CD8-positive, alpha-beta memory T cell (primary cell): Measurements from ENCODE around the gene STUM. TPM values are rescaled to one million over a fixed set of nuclear protein-coding genes. Genes with fewer than 3 reads are reported as not detected.

ENCODE experiments used
- CTCF ChIA-PET: fragments of 350-600 bp; sonication (Branson Sonifier 250); formaldehyde crosslinking; loops from one replicate; lab custom pipeline; 2021; ENCODE audit warnings: antibody characterized with exemption; lab: Charles Lee
- POLR2A ChIA-PET: fragments of 350-600 bp; sonication (Branson Sonifier 250); formaldehyde crosslinking; loops from one replicate; lab custom pipeline; 2021; ENCODE audit warnings: antibody characterized with exemption; lab: Charles Lee
- DNase-seq, 5 donors: peaks; one replicate each; pipeline versions ENCODE4 v3.0.0 to v3.0.0-alpha.2; 2020 to 2022; ENCODE audit warnings: mixed read lengths in 1 of 5
- H3K27ac ChIP-seq: one replicate; pipeline ENCODE4 v1.7.0; 2013; ENCODE audit warnings: low read depth, mild to moderate bottlenecking, low read length, moderate library complexity
- H3K27me3 ChIP-seq: 2 replicates; pipeline ENCODE4 v1.7.0; 2013; ENCODE audit warnings: low read length, mild to moderate bottlenecking; ENCODE audit not compliant: insufficient read depth, poor library complexity, severe bottlenecking
- H3K36me3 ChIP-seq: 2 replicates; pipeline ENCODE4 v1.7.0; 2013; ENCODE audit warnings: mild to moderate bottlenecking, low read length, moderate library complexity; ENCODE audit not compliant: insufficient read depth
- H3K4me1 ChIP-seq: 2 replicates; pipeline ENCODE4 v1.7.0; 2013; ENCODE audit warnings: mild to moderate bottlenecking, low read length, moderate library complexity; ENCODE audit not compliant: insufficient read depth
- H3K4me3 ChIP-seq: 2 replicates; pipeline ENCODE4 v1.7.0; 2013; ENCODE audit warnings: mild to moderate bottlenecking, low read length
- H3K9me3 ChIP-seq: 2 replicates; pipeline ENCODE4 v1.7.0; 2013; ENCODE audit warnings: mild to moderate bottlenecking, low read length
- H3K27ac Mint-ChIP-seq, 8 donors: one replicate each; pipeline ENCODE4 v1.8.0; 2020 to 2021; ENCODE audit warnings: mixed read lengths in 8 of 8, mild to moderate bottlenecking in 6 of 8, inconsistent platforms in 3 of 8, moderate library complexity in 3 of 8
- H3K27me3 Mint-ChIP-seq, 2 donors: one replicate each; pipeline ENCODE4 v1.8.0; 2020 to 2021; ENCODE audit warnings: mixed read lengths in 2 of 2, mild to moderate bottlenecking in 1 of 2, moderate library complexity in 1 of 2
- H3K36me3 Mint-ChIP-seq, 3 donors: one replicate each; pipeline ENCODE4 v1.8.0; 2020 to 2021; ENCODE audit warnings: mixed read lengths in 3 of 3, inconsistent platforms in 1 of 3, mild to moderate bottlenecking in 1 of 3
- H3K4me1 Mint-ChIP-seq, 3 donors: one replicate each; pipeline ENCODE4 v1.8.0; 2020 to 2021; ENCODE audit warnings: mixed read lengths in 3 of 3, inconsistent platforms in 1 of 3, mild to moderate bottlenecking in 1 of 3
- H3K4me3 Mint-ChIP-seq, 7 donors: one replicate each; pipeline ENCODE4 v1.8.0; 2020 to 2021; ENCODE audit warnings: mixed read lengths in 7 of 7, mild to moderate bottlenecking in 6 of 7, moderate library complexity in 4 of 7, inconsistent platforms in 2 of 7
- H3K9me3 Mint-ChIP-seq, 5 donors: one replicate each; pipeline ENCODE4 v1.8.0; 2020 to 2022; ENCODE audit warnings: mixed read lengths in 5 of 5, mild to moderate bottlenecking in 3 of 5, moderate library complexity in 2 of 5, inconsistent platforms in 1 of 5
- polyA plus RNA-seq: library from polyadenylated mRNA; unstranded; fragments of 300-500 nt; fragmentation: Illumina TruSeq; gene quantifications from one replicate; pipeline ENCODE4 v1.2.3, GENCODE V29; 2021
- total RNA-seq, 2 experiments: library from RNA; stranded (reverse); gene quantifications; one replicate each; pipeline ENCODE4 v1.2.3, GENCODE V29; 2021

STUM gene
- total and polyA plus RNA-seq, 3 experiments from 2014 or later, result 0.13 TPM; not detected in 2

DNA sequence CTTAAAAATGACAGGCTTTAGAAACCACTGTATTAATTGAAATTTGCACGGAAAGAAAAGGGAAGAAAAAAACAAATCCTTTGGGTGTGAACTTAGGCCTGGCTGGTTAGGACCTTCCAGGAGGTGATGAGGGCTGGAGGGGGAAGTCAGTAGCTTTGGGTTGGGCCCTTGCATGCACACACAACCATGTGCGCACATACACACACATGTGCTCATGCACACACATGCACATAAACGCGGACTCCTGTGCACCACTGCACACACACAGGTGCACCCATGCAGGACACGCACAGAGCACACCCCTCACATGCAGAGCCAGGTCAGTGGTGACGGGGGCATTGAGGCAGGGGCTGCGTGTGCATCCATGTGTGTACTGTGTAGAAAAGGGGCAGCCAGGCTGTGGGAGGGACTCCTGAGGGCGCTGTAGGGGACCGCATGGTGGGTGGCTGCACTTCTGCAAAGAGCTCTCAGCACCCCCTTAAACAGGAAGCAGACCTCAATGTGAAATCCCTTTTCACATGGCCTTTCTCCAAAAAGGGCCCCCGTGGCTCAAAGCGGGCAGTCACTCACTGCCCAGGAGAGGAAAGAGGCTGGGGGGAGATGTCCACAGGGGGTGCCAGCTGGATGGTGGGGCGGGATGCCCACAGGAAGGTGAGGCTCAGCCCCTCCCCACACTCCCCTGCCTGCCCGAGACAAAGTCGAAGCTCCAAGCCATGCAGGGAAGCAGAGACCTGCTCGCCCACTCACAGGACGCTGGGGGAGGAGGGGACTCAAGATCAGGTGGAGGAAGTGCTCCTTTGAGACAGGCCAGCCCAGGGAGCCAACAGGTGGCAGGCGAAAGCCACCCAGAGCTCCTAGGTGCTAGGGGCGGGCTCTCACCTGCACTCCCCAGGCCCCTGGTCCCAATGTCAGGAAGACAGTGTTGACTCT lies 95.3 kb downstream of the STUM start:
- peaks cover 6 to 46% (median 46%) of the 10 kb centered on the region in 3 donors for H3K4me1 Mint-ChIP-seq
- no peaks in the 10 kb centered on the region for H3K27me3 ChIP-seq
- peak overlapping the region in 6 of 7 donors; percentile 26 to 76 (median 61) for H3K4me3 Mint-ChIP-seq
- no peaks in the 10 kb centered on the region for H3K27me3 Mint-ChIP-seq
- H3K9me3 Mint-ChIP-seq, result no peaks in the 10 kb centered on the region
- no peaks in the 10 kb centered on the region for H3K9me3 ChIP-seq
- no peak overlapping the region for H3K27ac ChIP-seq
- ChIA-PET CTCF (interaction anchor here (0.8 to 4.1 kb wide), 16 partner anchors 9 to 185 kb away, joined by 3 to 23 read pairs (median 4); partner anchors contain the start of gene ITPKB), POLR2A (interaction anchor here (0.6 to 2.1 kb wide), 5 partner anchors 9 to 93 kb away, joined by 3 to 8 read pairs (median 3); no protein-coding TSS in a partner anchor)
- H3K4me1 ChIP-seq, result peaks cover 54% of the 10 kb centered on the region
- peak overlapping the region; percentile 67 to 93 (median 90) for H3K27ac Mint-ChIP-seq
- H3K36me3 Mint-ChIP-seq, result peaks cover 0 to 97% (median 0%) of the 10 kb centered on the region in 3 donors
- H3K4me3 ChIP-seq, result no peak overlapping the region
- H3K36me3 ChIP-seq, result peaks cover 56% of the 10 kb centered on the region
- peak in 3 of 5 donors; percentile 23 to 68 (median 62) for DNase-seq

DNA sequence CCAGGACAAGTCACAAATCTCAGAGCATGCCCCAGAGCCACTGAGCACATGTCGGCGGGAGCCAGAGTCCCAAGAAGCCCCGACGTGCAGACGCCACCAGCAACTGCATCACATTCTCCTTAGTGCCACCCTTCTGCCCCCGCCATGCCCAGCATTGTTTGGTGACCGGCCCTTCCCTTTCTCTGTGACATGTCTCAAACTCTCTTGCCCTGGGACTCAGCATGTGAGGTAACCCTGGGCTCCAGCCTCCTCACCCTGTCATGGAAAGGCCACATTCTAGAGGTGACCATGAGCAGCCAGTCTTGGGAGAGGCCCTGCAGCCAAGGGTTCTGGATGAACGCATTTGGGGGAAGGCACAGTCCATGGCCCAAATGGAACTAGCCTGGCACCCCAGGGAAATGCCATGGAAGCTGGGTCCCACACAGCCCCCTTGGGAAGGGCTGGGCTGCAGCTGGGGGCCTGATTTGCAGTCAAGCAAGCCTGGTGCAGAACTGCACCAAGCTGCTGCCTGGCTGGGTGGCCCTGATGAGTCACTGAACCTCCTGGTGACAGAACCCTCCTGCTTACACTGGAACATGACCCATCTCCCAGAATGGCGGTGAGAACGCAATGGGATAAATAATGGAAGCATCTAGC lies 96.1 kb downstream of the STUM start:
- peak overlapping the region in 6 of 7 donors; percentile 26 to 76 (median 61) for H3K4me3 Mint-ChIP-seq
- H3K27me3 Mint-ChIP-seq, result peaks cover 0 to 1% of the 10 kb centered on the region in 2 donors
- DNase-seq, result peak in 1 of 5 donors; percentile 48
- H3K36me3 Mint-ChIP-seq, result peaks cover 0 to 96% (median 5%) of the 10 kb centered on the region in 3 donors
- Histone ChIP-seq H3K36me3 (peaks cover 59% of the 10 kb centered on the region), H3K9me3 (no peaks in the 10 kb centered on the region), H3K4me3 (no peak overlapping the region), H3K4me1 (peaks cover 54% of the 10 kb centered on the region), H3K27me3 (no peaks in the 10 kb centered on the region), H3K27ac (no peak overlapping the region)
- CTCF ChIA-PET, result interaction anchor here (0.8 to 4.1 kb wide), 14 partner anchors 9 to 185 kb away, joined by 3 to 23 read pairs (median 3); partner anchors contain the start of gene ITPKB
- POLR2A ChIA-PET, result interaction anchor here (0.8 to 2.1 kb wide), 3 partner anchors 9 to 92 kb away, joined by 3 to 8 read pairs (median 4); no protein-coding TSS in a partner anchor
- no peaks in the 10 kb centered on the region for H3K9me3 Mint-ChIP-seq
- peaks cover 6 to 53% (median 53%) of the 10 kb centered on the region in 3 donors for H3K4me1 Mint-ChIP-seq
- peak overlapping the region; percentile 67 to 95 (median 92) for H3K27ac Mint-ChIP-seq

DNA sequence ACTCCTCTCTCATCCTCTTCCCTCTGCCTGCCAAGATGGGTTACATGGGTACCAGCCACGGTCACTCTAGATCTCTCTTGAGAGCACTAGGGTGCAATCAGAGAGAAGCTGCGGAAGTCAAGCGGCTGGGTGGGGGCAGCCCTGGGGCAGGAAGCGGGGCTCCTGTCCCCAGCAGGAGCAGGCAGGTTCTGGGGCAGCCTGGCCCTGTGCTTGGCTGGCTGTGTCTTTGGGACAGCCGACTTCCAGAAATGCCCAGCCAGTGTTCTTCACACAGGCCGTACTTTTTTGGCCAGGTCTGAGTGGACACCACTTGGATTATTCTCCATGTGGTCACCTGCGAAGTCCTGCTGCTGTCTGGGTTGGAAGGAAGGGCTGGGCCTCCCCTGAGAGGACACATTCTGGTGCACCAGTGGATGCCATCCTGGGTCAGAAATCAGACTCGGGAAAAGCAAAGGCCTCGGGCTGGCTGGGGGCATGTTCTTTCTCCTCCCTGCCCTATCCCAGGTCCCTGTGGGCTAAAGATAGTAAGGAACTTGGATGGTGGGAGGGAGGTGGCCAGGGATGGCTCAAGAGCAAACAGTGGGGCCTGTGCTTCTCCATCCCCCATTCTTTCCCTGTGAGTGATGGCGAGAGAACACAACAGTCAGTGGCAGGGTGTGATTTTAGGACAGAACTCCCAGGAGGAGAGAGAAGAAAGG lies 96.9 kb downstream of the STUM start:
- H3K27me3 ChIP-seq, result no peaks in the 10 kb centered on the region
- no peaks in the 10 kb centered on the region for H3K9me3 ChIP-seq
- peaks cover 52% of the 10 kb centered on the region for H3K36me3 ChIP-seq
- ChIA-PET CTCF (interaction anchor here (1.1 to 4.1 kb wide), 5 partner anchors 8 to 184 kb away, joined by 3 to 23 read pairs (median 8); no protein-coding TSS in a partner anchor), POLR2A (interaction anchor here (2.1 kb wide), 1 partner anchor 8 kb away, joined by 8 read pairs; no protein-coding TSS in a partner anchor)
- peaks cover 60% of the 10 kb centered on the region for H3K4me1 ChIP-seq
- H3K27ac ChIP-seq, result no peak overlapping the region
- peak in 1 of 5 donors; percentile 52 for DNase-seq
- Mint-ChIP-seq H3K4me3 (peak overlapping the region in 6 of 7 donors; percentile 3 to 63 (median 44)), H3K4me1 (peaks cover 4 to 61% (median 58%) of the 10 kb centered on the region in 3 donors), H3K27me3 (peaks cover 0 to 1% of the 10 kb centered on the region in 2 donors), H3K36me3 (peaks cover 0 to 92% (median 5%) of the 10 kb centered on the region in 3 donors), H3K9me3 (no peaks in the 10 kb centered on the region), H3K27ac (peak overlapping the region; percentile 75 to 95 (median 84))
- H3K4me3 ChIP-seq, result no peak overlapping the region

DNA sequence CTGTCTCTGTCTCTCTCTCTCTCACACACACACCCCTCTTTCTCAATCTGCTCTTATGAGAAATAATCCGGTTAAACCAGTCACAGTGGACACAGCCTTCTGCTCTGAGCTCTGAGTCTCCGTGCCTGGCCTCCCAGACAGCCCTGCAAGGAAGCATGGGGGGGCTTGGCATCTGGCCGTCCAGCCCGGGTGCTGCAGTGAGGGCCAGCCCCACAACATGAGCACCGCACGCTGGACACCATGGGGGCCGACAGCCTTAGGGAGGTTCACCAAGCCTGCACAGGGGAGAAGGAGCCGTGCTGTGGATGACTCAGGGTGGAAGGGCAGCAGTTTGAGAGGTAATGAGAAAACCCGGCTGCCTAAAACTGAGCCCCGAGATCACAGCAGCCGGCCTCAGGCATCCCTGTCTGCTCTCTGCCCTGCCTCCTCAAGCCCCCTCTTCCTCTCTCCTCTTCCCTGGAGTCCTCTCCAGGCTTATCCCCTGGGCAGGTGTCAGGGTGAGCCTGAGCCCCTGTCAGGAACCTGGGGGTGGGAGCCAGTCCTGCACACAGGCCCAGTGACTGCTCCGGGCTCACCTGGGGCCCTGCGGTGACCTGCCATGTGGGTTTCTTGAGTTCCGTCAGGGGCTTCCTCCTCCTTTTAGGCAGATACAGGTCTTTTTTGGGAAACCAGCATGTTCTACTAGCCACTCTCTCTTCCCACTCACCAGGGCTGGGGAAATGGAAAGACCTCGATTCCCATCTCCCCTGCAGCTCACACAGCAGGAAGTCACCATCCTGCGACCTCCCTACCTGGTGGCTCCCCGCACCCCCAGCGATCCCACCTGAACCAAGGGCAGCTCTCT lies 97.7 kb downstream of the STUM start:
- H3K4me3 Mint-ChIP-seq, result peak overlapping the region in 3 of 7 donors; percentile 26 to 39 (median 28)
- peak in 1 of 5 donors; percentile 38 for DNase-seq
- peaks cover 68% of the 10 kb centered on the region for H3K4me1 ChIP-seq
- no peak overlapping the region for H3K4me3 ChIP-seq
- H3K27ac Mint-ChIP-seq, result peak overlapping the region in 7 of 8 donors; percentile 45 to 95 (median 81)
- H3K27me3 Mint-ChIP-seq, result peaks cover 0 to 1% of the 10 kb centered on the region in 2 donors
- H3K9me3 Mint-ChIP-seq, result no peaks in the 10 kb centered on the region
- H3K27ac ChIP-seq, result no peak overlapping the region
- peaks cover 44% of the 10 kb centered on the region for H3K36me3 ChIP-seq
- H3K4me1 Mint-ChIP-seq, result peaks cover 3 to 67% (median 66%) of the 10 kb centered on the region in 3 donors
- H3K9me3 ChIP-seq, result no peaks in the 10 kb centered on the region
- CTCF ChIA-PET, result interaction anchor here (1.5 kb wide), 1 partner anchor 41 kb away, joined by 3 read pairs; no protein-coding TSS in a partner anchor
- peaks cover 0 to 90% (median 5%) of the 10 kb centered on the region in 3 donors for H3K36me3 Mint-ChIP-seq
- no peaks in the 10 kb centered on the region for H3K27me3 ChIP-seq
- POLR2A ChIA-PET, result interaction anchor here (1.4 kb wide), 1 partner anchor 41 kb away, joined by 3 read pairs; no protein-coding TSS in a partner anchor

DNA sequence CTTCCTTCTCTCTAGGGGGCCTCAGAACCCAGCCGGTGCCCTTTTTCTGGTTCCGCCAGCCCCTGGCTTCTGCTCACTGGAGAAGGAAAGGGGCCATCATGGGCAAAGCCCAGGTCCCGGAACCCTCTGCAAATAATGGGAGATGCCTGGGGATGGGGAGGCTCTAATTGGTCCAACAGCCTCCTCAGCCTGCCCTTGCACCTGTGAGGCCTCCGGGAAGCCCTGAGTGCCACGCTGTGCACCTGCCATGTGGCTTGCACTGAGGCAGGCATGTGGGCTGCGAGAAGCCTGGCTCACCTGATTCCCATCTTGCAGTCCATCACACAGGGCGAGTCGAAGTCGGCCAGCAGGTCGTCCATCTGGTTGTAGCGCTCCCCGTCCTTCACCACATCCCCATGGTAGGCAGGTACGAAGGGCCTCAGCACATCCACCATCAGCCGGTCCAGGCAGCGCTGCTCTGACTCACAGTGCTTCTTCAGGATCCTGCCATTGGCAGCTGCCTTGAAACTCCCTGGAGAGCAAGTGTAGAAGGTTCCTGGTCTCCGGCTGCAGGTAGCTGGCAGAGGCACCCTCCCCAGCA lies 98.4 kb downstream of the STUM start:
- ChIA-PET CTCF (interaction anchor here (1.5 to 1.8 kb wide), 4 partner anchors 11 to 181 kb away, joined by 3 to 5 read pairs (median 4); no protein-coding TSS in a partner anchor), POLR2A (interaction anchor here (1.4 kb wide), 1 partner anchor 40 kb away, joined by 3 read pairs; no protein-coding TSS in a partner anchor)
- peak in 1 of 5 donors; percentile 42 for DNase-seq
- Histone ChIP-seq H3K36me3 (peaks cover 37% of the 10 kb centered on the region), H3K27me3 (no peaks in the 10 kb centered on the region), H3K4me3 (no peak overlapping the region), H3K4me1 (peaks cover 68% of the 10 kb centered on the region), H3K27ac (no peak overlapping the region), H3K9me3 (no peaks in the 10 kb centered on the region)
- Mint-ChIP-seq H3K9me3 (no peaks in the 10 kb centered on the region), H3K36me3 (peaks cover 0 to 84% (median 5%) of the 10 kb centered on the region in 3 donors), H3K4me3 (peak overlapping the region in 2 of 7 donors; percentile 26 to 39), H3K27ac (peak overlapping the region in 7 of 8 donors; percentile 43 to 91 (median 57)), H3K27me3 (peaks cover 0 to 1% of the 10 kb centered on the region in 2 donors), H3K4me1 (peaks cover 3 to 68% (median 67%) of the 10 kb centered on the region in 3 donors)

DNA sequence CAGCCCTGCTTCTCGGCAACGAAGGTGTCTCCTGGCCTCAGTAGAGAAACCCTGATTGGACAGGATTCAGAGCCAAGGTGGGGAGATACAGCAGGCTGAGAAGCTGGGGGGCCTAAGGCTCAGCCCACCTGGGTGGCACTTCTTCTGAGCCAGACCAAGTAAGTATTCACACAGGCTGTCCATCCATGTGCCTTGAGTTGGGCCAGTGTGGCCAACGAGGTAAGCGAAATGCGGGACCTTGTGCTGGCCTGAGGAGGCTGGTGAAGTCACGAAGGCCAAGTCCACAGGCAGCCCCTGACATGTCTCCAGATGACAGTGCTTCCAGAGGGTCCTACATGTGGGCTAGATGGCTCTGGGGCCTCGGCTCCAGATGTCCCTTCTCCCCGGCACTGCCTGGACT lies 99.2 kb downstream of the STUM start:
- Mint-ChIP-seq H3K9me3 (no peaks in the 10 kb centered on the region), H3K36me3 (peaks cover 0 to 77% (median 5%) of the 10 kb centered on the region in 3 donors), H3K4me3 (no peak overlapping the region), H3K27ac (peak overlapping the region in 5 of 8 donors; percentile 29 to 82 (median 73)), H3K4me1 (peaks cover 0 to 67% (median 66%) of the 10 kb centered on the region in 3 donors), H3K27me3 (peaks cover 0 to 1% of the 10 kb centered on the region in 2 donors)
- H3K27me3 ChIP-seq, result no peaks in the 10 kb centered on the region
- CTCF ChIA-PET, result interaction anchor here (1.1 to 1.8 kb wide), 6 partner anchors 10 to 180 kb away, joined by 3 to 9 read pairs (median 5); no protein-coding TSS in a partner anchor
- POLR2A ChIA-PET, result interaction anchor here (0.6 to 1.0 kb wide), 2 partner anchors 87 to 292 kb away, joined by 3 to 10 read pairs; no protein-coding TSS in a partner anchor
- H3K4me1 ChIP-seq, result peaks cover 64% of the 10 kb centered on the region
- DNase-seq, result peak in 1 of 5 donors; percentile 26
- H3K27ac ChIP-seq, result no peak overlapping the region
- no peaks in the 10 kb centered on the region for H3K9me3 ChIP-seq
- no peak overlapping the region for H3K4me3 ChIP-seq
- peaks cover 36% of the 10 kb centered on the region for H3K36me3 ChIP-seq
